ENCODE measurements around the gene ZNF786.

- no peak for TF ChIP-seq POLR2A (IDR thresholded peaks at IDR 0.05)
- TF ChIP-seq POLR2AphosphoS5 (IDR thresholded peaks at IDR 0.05): no peak
These were observed 53.8 kb downstream of the ZNF786 start for GRCh38 chr7:149036676-149037075.
